COLO668 (cell line): ENCODE data around the gene ABCC2.
"Not testable (repeated sequence)": the region's sequence is repeated elsewhere in the genome, so short reads cannot be mapped to it uniquely, and the experiment has no call there.

ENCODE experiments used
- DNase-seq: peaks from one replicate; lab custom pipeline; 2025; ENCODE audit not compliant: unreplicated experiment; lab: John Stamatoyannopoulos, UW

Gene ABCC2

DNA sequence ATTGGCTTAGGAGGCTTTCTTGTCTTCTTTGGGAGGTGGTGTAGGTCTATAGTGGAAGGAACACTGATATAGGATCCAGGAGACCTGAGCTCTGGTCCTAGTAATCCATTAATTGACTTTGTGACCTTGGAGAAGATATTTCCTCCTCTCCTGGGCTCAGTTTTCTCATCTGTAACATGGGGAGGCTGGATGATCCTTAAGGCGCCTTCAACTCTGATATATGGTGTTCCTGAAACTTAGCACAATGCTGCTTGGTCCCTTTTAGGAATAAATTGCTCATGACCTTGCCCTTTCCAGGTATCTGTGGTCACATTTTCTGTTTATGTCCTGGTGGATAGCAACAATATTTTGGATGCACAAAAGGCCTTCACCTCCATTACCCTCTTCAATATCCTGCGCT lies 25.3 kb downstream of the ABCC2 start:
- DNase-seq, result no peak

DNA sequence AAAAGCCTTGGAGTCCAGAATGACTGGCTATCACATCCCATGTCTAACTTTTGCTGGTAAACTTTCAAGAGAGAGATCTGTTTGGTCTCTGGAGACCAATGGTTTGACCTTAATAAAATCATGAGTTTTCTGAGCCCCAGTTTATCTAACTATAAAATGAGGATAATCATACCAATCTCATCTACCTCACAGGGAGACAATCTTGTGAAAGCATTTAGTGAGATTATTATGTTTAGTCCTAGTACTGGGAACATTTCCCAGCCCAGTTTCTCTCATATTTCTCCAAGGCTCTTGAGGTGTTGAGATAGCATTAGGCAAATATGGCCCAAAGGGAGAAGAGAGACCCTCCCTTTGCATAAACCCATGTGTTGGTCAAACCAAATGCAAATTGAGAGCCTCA lies 25.8 kb downstream of the ABCC2 start:
- DNase-seq, result no peak

DNA sequence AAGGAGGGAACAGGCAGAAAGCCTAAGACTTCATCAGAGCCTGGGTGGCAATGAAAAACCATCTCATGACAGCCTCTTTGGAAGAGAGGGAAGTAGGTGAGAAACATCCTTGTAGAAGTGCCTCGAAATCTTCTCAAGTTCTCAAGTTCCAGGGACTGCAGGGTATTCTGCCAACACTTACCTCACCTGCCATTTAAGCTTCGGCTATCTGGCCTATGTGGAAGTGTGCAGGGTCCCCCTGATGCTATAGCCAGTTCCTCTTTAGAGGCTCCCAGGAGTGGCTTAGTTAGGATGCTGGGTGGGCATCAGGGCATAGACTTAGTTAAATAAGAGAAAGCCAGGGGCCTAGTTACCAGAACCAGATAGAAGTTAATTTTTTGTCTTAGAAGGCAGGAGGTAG lies 27.0 kb downstream of the ABCC2 start:
- DNase-seq, result no peak

DNA sequence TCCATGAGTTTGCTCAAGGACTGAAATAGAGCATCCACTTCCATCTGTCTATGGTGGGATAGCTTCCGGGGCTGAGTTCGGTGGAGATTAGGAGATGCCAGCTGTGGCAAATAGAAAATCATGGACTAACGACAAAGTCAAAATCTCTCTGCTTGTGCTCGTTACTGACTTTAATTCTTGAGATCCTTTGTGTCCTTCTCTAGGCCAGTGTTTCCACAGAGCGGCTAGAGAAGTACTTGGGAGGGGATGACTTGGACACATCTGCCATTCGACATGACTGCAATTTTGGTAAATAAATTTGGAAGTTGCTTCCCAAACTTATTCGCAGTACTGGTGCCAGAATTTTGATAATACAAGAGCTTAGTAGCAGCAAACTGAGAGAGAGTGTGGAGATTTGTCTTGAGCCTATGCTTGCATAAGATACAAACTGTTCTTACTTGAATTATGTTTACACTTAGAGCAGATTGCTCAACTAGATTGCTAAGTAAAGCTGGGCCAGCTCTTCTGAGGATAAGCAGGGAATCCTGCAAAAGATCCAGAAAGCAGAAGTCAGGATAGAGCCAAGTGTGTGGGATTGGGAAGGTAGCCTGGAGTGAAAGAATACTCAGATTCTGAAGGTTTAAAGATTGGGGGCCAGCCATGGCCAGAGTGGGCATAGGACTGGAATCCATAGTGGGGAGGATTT lies 27.6 kb downstream of the ABCC2 start:
- no peak for DNase-seq

DNA sequence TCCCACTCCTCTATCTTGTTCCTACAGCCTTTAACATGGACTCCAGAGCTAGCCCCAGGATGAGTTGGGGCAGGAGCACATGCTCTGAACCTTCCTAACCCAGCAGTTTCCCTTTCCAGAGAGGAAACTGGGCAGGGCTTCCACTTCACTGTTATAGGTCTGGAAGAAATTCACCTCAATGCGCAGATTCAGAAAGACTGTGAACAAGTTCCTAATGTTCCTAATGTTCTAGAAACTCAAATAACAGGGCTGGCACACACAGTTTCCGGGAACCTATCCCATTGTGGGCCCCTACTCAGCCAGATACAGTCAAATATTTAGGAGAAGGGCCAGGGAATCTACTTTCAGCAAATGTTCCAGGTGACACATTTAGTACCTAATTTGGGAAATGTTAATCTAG lies 29.7 kb downstream of the ABCC2 start:
- DNase-seq, result no peak

DNA sequence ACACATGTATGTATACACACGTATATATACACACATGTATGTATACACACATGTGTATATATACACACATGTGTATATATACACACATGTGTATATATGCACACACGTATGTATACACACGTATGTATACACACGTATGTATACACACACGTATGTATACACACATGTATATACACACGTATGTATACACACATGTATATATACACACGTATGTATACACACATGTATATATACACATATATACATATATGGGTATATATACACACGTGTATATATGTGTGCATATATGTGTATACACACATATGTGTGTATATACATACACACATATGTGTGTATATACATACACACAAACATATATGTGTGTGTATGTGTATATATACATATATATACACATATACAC lies 31.7 kb downstream of the ABCC2 start:
- DNase-seq, result no peak

DNA sequence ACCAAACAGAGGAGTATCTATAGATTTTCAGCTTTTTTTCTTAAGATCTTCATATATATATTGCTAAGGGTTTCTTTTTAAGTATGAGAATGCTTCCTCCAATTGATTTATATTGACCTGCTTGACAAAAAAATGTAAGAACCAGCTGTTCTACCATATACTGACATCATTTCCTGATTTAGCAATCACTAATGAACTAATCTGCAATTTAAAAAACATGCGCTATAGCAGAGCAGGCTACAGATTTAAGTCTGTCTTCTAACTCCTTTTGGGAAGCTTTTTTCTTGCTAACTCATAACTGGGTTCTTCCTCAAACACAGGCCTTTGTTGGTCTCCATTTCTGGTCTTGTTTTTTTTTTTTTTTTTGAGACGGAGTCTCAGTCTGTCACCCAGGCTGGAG lies 33.2 kb downstream of the ABCC2 start:
- no peak for DNase-seq

DNA sequence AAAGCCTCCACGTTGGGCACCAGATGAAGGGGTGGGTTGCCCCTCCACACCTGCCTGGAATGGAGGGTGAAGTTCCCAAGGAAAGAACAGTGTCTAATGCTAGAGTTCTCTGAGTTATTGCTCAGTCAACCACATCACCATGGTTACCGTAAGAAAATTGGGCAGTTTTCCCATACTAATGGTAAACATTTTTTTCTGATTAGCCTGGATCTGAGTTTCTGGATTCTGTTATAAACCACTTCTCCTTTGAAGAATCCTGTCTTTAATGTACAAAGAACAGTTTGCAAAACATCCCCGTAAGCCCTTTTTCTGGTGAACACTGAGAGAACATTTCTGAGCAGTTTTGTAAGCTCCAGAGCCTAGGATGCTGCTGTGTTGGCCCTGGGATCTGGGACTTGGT lies 45.5 kb downstream of the ABCC2 start:
- no peak for DNase-seq

DNA sequence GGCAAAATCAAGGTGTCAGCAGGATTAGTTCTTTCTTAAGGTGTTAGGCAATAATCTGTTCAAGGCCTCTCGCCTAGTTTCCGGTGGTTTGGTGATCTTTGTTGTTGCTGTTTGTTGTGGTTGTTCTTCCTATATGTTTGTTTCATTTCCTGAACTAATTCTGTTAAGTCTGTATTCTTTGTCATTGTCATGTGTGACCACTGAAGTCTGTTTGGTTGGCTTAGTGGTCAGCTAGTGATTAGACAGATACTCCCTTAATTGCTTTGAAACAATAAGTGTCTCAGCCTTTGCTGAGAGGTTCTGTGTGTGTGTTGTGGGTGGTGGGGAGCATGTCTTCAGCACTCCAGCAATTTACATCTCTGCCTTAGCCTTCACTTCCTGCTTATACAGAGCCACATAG lies 46.0 kb downstream of the ABCC2 start:
- DNase-seq, result no peak

DNA sequence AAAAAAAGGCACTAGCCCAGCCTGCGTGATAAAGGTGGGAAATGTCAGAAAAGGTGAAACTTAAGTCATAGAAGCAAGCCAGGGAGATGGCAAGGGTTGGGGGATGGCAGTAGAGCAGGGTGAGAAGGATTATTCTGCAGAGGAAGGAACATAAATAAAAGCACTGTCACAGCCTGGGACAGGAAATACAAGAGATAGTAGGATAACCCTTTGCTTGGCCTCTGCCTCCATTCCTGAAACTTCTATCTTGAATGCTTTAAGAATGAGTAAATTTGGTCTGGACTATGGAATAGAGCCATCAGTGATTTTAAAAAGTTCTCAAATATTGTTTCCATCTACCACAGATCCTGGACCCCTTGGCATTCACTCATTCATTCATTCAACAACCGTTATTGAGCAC lies 50.0 kb downstream of the ABCC2 start:
- no peak for DNase-seq

DNA sequence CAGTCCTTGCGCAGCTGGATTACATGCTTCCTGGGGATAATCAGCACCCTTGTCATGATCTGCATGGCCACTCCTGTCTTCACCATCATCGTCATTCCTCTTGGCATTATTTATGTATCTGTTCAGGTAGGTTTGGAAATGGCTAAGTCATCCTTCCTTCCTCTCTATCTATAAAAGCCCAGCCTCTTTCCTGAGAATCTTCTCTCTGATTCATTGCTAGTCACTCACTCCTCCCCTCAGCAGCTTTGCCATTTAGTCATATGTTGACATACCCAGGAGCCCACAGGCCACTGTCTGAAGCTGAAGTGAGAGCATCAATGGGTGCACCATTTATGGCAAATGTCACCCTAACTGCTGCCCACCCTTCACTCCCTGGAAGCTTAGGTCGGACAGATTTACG lies 52.0 kb downstream of the ABCC2 start:
- DNase-seq, result no peak

DNA sequence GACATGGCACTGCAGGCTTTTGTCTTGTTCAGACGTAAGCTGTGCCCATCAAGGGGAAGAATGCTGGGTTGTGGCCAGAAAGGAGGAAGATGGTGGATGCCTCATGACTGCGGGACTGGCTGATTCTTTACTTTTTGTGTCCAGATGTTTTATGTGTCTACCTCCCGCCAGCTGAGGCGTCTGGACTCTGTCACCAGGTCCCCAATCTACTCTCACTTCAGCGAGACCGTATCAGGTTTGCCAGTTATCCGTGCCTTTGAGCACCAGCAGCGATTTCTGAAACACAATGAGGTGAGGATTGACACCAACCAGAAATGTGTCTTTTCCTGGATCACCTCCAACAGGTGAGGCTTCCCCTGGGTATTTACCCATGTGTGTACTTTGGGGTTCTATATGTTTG lies 53.5 kb downstream of the ABCC2 start:
- no peak for DNase-seq

DNA sequence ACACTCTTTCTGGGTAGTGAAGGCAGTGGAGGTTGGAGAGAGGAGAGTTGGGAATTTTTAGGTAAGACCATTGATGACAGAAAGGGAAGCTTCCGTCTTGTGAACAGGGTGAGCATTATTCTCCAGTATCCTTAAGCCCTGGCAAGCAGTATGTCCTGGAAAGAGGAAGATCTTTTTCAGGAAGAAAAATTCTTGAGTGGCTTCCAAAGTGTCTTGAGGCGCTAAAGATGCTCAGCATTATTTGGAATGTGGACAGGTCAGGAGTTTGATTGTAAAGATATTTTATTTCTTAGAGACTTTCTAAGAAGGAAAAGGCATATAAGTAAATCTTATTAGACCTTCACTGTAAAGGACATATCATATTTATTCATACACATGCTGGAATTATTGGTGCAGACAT lies 54.3 kb downstream of the ABCC2 start:
- DNase-seq, result no peak

DNA sequence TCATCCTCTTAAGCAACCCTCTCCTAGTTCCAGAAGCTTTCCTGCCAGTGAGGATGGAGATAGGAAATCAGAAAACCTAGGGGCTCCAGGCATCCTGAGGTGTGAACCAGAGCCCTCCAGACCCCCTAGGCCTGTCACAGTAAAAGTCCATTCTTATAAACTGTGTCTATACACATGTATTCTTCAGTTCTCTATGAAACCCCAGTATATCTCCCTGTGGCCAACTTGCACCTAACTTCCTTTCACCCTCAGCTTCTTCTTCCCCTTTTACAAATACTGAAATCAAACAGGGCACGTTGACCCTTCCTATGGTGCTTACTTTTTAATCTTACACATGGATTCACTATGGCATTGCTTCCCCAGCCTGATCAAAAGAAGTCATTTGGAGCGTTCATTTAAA lies 58.4 kb downstream of the ABCC2 start:
- DNase-seq, result not testable (repeated sequence)

DNA sequence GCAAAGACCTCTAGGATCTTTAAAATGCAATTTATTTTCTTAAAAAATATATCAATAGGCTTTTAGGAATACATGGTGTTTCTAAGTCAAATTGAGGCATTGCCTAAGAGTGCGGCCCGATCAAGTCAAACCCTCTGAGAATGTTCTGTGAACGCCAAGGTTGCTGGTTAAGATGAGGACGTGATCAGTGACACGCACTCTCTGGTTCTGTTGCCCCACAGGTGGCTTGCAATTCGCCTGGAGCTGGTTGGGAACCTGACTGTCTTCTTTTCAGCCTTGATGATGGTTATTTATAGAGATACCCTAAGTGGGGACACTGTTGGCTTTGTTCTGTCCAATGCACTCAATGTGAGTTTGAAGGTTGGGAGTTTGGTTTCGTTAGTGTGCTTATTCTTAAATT lies 59.3 kb downstream of the ABCC2 start:
- no peak for DNase-seq

DNA sequence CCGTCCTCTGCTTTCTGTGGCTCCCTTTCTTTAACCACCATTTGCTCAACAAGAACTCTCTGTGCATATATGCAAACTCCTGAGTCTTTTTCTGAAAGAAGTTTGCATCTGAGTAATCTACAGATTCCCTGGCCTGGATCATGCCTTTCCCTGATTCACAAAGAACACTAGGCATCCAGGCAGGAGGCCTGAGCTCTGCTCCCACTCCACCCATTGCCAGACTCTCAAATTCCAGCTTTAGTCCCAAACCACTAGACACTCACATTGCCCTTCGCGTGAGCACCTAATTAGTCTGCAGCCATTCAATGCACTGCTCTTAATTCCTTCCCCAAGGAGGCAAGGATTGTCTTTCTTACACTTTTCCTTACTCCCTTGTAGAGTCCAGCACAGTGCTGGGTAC lies 60.9 kb downstream of the ABCC2 start:
- no peak for DNase-seq

DNA sequence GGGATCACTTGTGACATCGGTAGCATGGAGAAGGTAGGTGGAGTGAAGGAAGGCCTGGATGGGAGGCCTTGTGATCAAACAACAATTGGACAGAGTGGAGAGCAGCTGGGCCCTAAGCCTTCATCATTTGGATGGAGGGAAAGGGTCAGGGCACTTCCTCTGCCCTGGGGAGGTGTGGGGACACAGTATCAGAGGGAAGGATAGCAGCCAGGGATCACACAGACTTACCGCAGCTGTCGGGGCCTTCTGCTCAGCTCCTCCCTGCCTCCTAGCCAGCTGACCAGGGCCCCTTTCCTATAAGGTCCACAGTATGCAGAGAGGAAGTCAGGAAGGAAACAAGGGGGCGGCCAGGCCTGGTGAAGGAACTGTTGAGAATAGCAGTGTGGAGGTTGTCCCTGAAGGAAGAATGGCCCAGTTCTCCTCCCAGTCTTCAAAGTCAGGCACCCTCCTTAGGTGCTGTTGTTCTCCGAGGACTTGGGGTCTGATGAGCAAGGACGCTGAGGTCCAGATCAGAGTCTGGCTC lies 62.1 kb downstream of the ABCC2 start:
- DNase-seq, result no peak

DNA sequence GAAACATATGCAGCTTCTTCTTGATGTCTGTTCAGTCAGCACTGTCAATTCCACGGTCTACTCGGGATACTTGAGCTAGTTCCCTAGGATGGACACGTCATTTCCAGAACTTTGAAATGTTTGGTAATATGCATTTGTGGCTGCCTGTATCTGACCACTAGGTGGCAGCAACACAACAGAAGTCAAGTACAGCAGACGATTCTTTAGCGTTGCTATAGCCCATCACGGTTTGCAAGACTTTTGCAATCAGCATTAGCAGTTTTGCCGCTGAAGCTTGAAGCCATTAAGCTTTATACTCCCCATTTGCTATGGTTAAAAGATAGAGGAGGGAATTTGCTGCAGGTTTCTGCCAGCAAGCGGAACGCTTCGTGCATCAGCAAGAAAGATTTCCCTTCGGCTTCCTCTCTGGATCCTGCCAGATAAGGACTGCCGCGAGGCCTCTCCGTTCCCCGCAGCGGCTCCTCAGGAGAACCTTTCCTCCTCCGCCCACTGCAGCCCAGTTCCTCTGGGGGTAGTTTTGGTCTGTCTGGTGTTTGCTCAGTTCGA lies 63.5 kb downstream of the ABCC2 start:
- DNase-seq, result peak; percentile 49

DNA sequence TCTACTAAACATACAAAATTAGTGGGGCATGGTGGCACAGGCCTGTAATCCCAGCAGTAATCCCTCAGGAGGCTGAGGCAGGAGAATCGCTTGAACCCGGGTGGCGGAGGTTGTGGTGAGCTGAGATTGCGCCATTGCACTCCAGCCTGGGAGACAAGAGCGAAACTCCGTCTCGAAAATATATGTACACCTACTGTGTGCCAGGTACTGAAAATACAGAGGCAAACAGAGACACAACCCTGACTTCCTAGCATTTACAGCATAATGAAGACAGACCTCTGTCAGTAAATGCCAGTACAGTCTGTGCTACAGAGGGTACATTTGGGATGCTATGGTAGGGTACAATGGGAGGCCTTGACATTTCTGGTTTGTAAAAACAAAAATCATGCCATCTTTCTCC lies 66.6 kb downstream of the ABCC2 start:
- DNase-seq, result no peak

DNA sequence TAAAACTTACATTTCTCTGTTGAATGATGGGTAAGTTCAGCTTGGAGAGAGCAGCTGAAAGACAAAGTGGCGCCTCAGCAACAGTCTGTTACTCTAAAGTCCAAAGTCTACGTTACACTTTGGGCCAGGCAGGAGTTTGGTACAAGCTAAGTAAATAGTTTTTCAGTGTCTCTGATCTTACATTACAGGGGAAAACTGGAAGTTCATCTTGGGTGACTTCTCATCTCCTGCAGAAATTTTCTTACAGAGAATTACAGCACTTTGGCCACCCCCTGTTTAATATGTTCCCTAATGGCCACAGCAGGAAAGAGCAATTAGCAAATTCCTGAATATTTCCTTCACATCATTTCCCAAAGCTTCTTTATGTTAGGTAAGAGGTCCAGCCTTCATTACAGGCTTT lies 67.1 kb downstream of the ABCC2 start:
- DNase-seq, result no peak

DNA sequence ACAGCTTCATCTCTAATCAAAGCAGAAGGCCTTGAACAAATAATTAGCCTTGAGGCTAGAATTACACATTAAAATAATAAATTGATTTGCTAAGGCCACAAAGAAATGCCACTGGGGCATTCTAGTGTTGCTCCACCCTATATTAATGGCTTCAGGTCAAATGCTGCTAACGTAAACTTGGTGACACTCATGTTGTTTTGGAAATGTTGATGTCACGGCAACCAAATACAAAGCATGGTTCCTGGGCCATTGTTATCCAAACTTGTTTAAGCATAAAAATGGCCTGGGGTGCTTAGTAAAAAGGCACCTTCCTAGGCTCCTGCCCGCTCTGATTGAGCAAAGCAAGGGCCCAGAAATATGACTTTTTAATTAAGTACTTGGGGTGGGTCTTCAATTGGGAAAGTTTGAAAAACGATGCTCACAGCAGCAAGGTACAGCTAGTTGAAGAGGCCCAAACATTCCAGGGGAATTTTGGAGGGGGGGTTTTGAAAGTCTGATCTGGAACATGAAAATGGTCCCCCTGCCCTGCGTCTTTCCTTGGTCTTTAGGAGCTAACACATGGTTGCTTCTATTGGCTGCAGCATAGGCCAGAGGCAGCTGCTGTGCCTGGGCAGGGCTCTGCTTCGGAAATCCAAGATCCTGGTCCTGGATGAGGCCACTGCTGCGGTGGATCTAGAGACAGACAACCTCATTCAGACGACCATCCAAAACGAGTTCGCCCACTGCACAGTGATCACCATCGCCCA lies 67.8 kb downstream of the ABCC2 start:
- DNase-seq, result peak; percentile 16

DNA sequence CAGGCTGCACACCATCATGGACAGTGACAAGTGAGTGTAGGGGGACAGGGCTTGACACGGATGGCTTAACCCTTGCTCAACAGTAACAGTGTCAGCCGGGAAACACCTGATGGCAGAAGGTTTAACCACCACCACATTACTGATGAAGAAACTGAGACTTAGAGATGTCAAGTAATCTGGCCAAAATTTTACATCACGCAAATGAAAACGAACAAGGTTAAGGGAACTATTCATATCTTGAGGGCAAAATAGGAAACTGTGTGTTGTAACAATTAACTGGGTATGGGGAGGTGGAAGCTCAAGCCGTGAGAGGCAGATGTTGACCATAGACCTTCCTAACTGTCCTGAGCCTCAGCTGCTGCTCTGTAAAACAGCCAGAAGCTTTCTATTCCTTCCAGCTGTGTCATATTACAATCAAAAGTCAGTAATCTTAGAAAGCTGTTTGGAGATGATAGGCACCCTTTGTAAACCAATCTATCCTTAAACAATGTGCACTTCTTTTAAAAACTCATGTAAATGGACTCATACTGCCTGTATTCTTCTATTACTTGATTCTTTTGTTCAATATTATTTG lies 68.4 kb downstream of the ABCC2 start:
- DNase-seq, result no peak
